Activated CD4-positive, alpha-beta T cell treated with anti-CD3 and anti-CD28 coated beads for 36 hours (primary cell): ENCODE data around the gene HMCN2. TPM values are rescaled to one million over a fixed set of nuclear protein-coding genes. Genes with fewer than 3 reads are reported as not detected.

Experiments used
- ATAC-seq: fragments of 200-7000 bp; cut with Tn5 transposase; one replicate; pipeline ENCODE4 v1.10.0; 2021; ENCODE audit warnings: mild to moderate bottlenecking, moderate library complexity
- CTCF ChIA-PET: fragments of 350-600 bp; sonication (Branson Sonifier 250); formaldehyde crosslinking; loops from one replicate; lab custom pipeline; 2021; ENCODE audit warnings: antibody characterized with exemption; lab: Charles Lee
- POLR2A ChIA-PET: fragments of 350-600 bp; sonication (Branson Sonifier 250); formaldehyde crosslinking; loops from one replicate; lab custom pipeline; 2021; ENCODE audit warnings: antibody characterized with exemption, inconsistent platforms; lab: Charles Lee
- DNase-seq: peaks from one replicate; pipeline ENCODE4 v3.0.0-alpha.2; 2020
- H3K27ac Mint-ChIP-seq: one replicate; pipeline ENCODE4 v1.8.0; 2021; ENCODE audit warnings: mixed read lengths
- H3K27me3 Mint-ChIP-seq: one replicate; pipeline ENCODE4 v1.8.0; 2021; ENCODE audit warnings: mixed read lengths
- H3K36me3 Mint-ChIP-seq: one replicate; pipeline ENCODE4 v1.8.0; 2021; ENCODE audit warnings: low read depth, mixed read lengths
- H3K4me1 Mint-ChIP-seq: one replicate; pipeline ENCODE4 v1.8.0; 2021; ENCODE audit warnings: mixed read lengths
- H3K4me3 Mint-ChIP-seq: one replicate; pipeline ENCODE4 v1.8.0; 2021; ENCODE audit warnings: mild to moderate bottlenecking, moderate library complexity, mixed read lengths
- H3K9me3 Mint-ChIP-seq: one replicate; pipeline ENCODE4 v1.8.0; 2021; ENCODE audit warnings: low read depth, mixed read lengths
- intact Hi-C, 2 experiments: fragments of 100-400 bp; cut with DNase I in 1 of 2; cut with micrococcal nuclease in 1 of 2; formaldehyde crosslinking; loops; one replicate each; pipeline versions ENCODE4 v1.14.2 to v1.15.1; 2022 to 2024; cut with DNase I, micrococcal nuclease
- total RNA-seq, 2 experiments: library from RNA; stranded (reverse); gene quantifications; one replicate each; pipeline ENCODE4 v1.2.3, GENCODE V29; 2021

Gene HMCN2
- total RNA-seq, 2 experiments from 2014 or later, result 0.05 TPM

- Mint-ChIP-seq H3K4me1 (peaks cover 14% of the 10 kb centered on the region), H3K4me3 (no peak overlapping the region), H3K9me3 (no peaks in the 10 kb centered on the region), H3K27me3 (peaks cover 24% of the 10 kb centered on the region), H3K36me3 (no peaks in the 10 kb centered on the region), H3K27ac (no peak overlapping the region)
- ChIA-PET CTCF (interaction anchor here (0.7 to 0.8 kb wide), 2 partner anchors 13 to 507 kb away, joined by 3 read pairs; no protein-coding TSS in a partner anchor), POLR2A (no interaction called here)
- DNase-seq (no peak), ATAC-seq (no peak)
- intact Hi-C loops, result no loop called here
These were observed 181.7 kb downstream of the HMCN2 start for GRCh38 chr9:130447193-130447816.

- ChIA-PET POLR2A (no interaction called here), CTCF (interaction anchor here (0.7 kb wide), 1 partner anchor 212 kb away, joined by 3 read pairs; no protein-coding TSS in a partner anchor)
- peak overlapping the region; percentile 81 for H3K27ac Mint-ChIP-seq
- intact Hi-C loops, result no loop called here
- ATAC-seq (peak; percentile 42), DNase-seq (peak; percentile 68)
- peaks cover 14% of the 10 kb centered on the region for H3K4me1 Mint-ChIP-seq
- H3K4me3 Mint-ChIP-seq, result no peak overlapping the region
- H3K27me3 Mint-ChIP-seq, result peaks cover 22% of the 10 kb centered on the region
- no peaks in the 10 kb centered on the region for H3K36me3 Mint-ChIP-seq
- no peaks in the 10 kb centered on the region for H3K9me3 Mint-ChIP-seq
These were observed 182.6 kb downstream of the HMCN2 start for GRCh38 chr9:130448035-130448624.

GRCh38 chr9:130448771-130449603 is 183.4 kb downstream of the HMCN2 start:
- H3K4me1 Mint-ChIP-seq, result peaks cover 14% of the 10 kb centered on the region
- H3K27ac Mint-ChIP-seq, result peak overlapping the region; percentile 31
- DNase-seq (no peak), ATAC-seq (no peak)
- intact Hi-C loops, result no loop called here
- ChIA-PET CTCF (interaction anchor here (1.0 to 1.2 kb wide), 2 partner anchors 28 to 81 kb away, joined by 3 to 4 read pairs; no protein-coding TSS in a partner anchor), POLR2A (no interaction called here)
- H3K27me3 Mint-ChIP-seq, result peaks cover 19% of the 10 kb centered on the region
- no peaks in the 10 kb centered on the region for H3K36me3 Mint-ChIP-seq
- no peaks in the 10 kb centered on the region for H3K9me3 Mint-ChIP-seq
- no peak overlapping the region for H3K4me3 Mint-ChIP-seq

GRCh38 chr9:130450344-130451003 is 184.9 kb downstream of the HMCN2 start:
- intact Hi-C loops, result no loop called here
- no peaks in the 10 kb centered on the region for H3K9me3 Mint-ChIP-seq
- H3K27ac Mint-ChIP-seq, result no peak overlapping the region
- CTCF ChIA-PET, result interaction anchor here (1.2 kb wide), 1 partner anchor 79 kb away, joined by 3 read pairs; no protein-coding TSS in a partner anchor
- DNase-seq, result no peak
- ATAC-seq, result no peak
- H3K36me3 Mint-ChIP-seq, result no peaks in the 10 kb centered on the region
- POLR2A ChIA-PET, result no interaction called here
- H3K4me3 Mint-ChIP-seq, result no peak overlapping the region
- peaks cover 19% of the 10 kb centered on the region for H3K27me3 Mint-ChIP-seq
- peaks cover 14% of the 10 kb centered on the region for H3K4me1 Mint-ChIP-seq

- ChIA-PET CTCF (no interaction called here), POLR2A (no interaction called here)
- intact Hi-C loops, result no loop called here
- Mint-ChIP-seq H3K9me3 (no peaks in the 10 kb centered on the region), H3K4me3 (no peak overlapping the region), H3K27ac (no peak overlapping the region), H3K4me1 (peaks cover 13% of the 10 kb centered on the region), H3K27me3 (peaks cover 15% of the 10 kb centered on the region), H3K36me3 (no peaks in the 10 kb centered on the region)
- DNase-seq (no peak), ATAC-seq (no peak)
These were observed 185.4 kb downstream of the HMCN2 start for GRCh38 chr9:130451004-130451390.

GRCh38 chr9:130451509-130452388 is 186.2 kb downstream of the HMCN2 start:
- Mint-ChIP-seq H3K36me3 (no peaks in the 10 kb centered on the region), H3K4me1 (peaks cover 10% of the 10 kb centered on the region), H3K4me3 (no peak overlapping the region), H3K9me3 (no peaks in the 10 kb centered on the region), H3K27ac (no peak overlapping the region), H3K27me3 (peaks cover 11% of the 10 kb centered on the region)
- DNase-seq (peak; percentile 63), ATAC-seq (peak; percentile 59)
- ChIA-PET POLR2A (no interaction called here), CTCF (interaction anchor here (0.5 kb wide), 1 partner anchor 726 kb away, joined by 3 read pairs; no protein-coding TSS in a partner anchor)
- intact Hi-C loops, result no loop called here

DNA sequence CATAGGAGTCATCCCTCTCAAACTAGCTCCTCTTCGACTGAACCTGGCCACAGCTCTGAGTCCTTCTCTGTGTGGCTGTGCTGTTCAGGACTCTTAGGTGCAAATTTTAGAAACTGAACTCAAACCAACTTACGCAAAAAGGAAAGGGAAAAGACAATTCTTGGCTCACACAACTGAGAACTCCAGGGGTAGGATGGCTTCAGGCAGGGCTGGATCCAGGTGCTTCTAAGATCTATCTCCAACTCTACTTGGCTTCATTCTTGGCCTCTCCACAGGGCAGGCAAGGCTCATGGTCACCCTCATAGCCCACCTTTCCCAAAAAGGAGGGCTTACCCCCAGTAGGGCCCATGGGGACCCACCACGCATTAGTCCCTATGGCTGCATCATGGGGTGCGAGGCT is 187.3 kb downstream of the HMCN2 start:
- no peak for ATAC-seq
- Mint-ChIP-seq H3K27ac (no peak overlapping the region), H3K4me1 (peaks cover 8% of the 10 kb centered on the region), H3K9me3 (no peaks in the 10 kb centered on the region), H3K36me3 (no peaks in the 10 kb centered on the region), H3K4me3 (no peak overlapping the region), H3K27me3 (peaks cover 11% of the 10 kb centered on the region)
- ChIA-PET POLR2A (no interaction called here), CTCF (interaction anchor here (0.5 to 0.6 kb wide), 3 partner anchors 35 to 727 kb away, joined by 3 read pairs; no protein-coding TSS in a partner anchor)
- intact Hi-C loops, result no loop called here
- DNase-seq, result no peak

GRCh38 chr9:130453487-130453886 is 187.9 kb downstream of the HMCN2 start:
- no peak for ATAC-seq
- CTCF ChIA-PET, result interaction anchor here (0.6 kb wide), 1 partner anchor 28 kb away, joined by 3 read pairs; no protein-coding TSS in a partner anchor
- Mint-ChIP-seq H3K27ac (no peak overlapping the region), H3K27me3 (peaks cover 7% of the 10 kb centered on the region), H3K9me3 (no peaks in the 10 kb centered on the region), H3K4me1 (peaks cover 3% of the 10 kb centered on the region), H3K36me3 (no peaks in the 10 kb centered on the region), H3K4me3 (no peak overlapping the region)
- intact Hi-C loops, result no loop called here
- POLR2A ChIA-PET, result interaction anchor here (0.6 kb wide), 1 partner anchor 288 kb away, joined by 3 read pairs; no protein-coding TSS in a partner anchor
- DNase-seq, result no peak

- POLR2A ChIA-PET, result interaction anchor here (0.6 kb wide), 1 partner anchor 289 kb away, joined by 3 read pairs; no protein-coding TSS in a partner anchor
- no peak for DNase-seq
- Mint-ChIP-seq H3K27ac (no peak overlapping the region), H3K36me3 (no peaks in the 10 kb centered on the region), H3K4me1 (no peaks in the 10 kb centered on the region), H3K4me3 (no peak overlapping the region), H3K9me3 (no peaks in the 10 kb centered on the region), H3K27me3 (peaks cover 9% of the 10 kb centered on the region)
- CTCF ChIA-PET, result no interaction called here
- ATAC-seq, result no peak
- intact Hi-C loops, result no loop called here
These were observed 188.7 kb downstream of the HMCN2 start for GRCh38 chr9:130454096-130454811.

DNA sequence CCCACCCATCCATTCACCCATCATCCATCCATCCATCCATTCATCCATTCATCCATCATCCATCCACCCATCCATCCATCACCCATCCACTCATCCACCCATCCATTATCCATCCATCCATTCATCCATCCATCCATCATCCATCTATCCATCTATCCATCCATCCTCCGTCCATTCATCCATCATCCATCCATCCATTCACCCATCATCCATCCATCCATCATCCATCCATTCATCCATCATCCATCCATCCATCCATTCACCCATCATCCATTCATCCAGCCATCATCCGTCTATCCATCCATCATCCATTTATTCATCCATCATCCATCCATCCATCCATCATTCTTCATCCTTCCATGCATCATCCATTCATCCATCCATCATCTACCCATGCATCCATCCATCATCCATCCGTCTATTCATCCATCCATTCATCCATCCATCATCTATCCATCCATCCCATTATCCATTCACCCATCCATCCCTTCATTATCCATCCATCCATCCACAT is 189.3 kb downstream of the HMCN2 start:
- Mint-ChIP-seq H3K36me3 (no peaks in the 10 kb centered on the region), H3K9me3 (no peaks in the 10 kb centered on the region), H3K4me3 (no peak overlapping the region), H3K4me1 (no peaks in the 10 kb centered on the region), H3K27ac (no peak overlapping the region), H3K27me3 (peaks cover 5% of the 10 kb centered on the region)
- ChIA-PET POLR2A (no interaction called here), CTCF (no interaction called here)
- ATAC-seq (no peak), DNase-seq (no peak)
- intact Hi-C loops, result no loop called here
